Upper lobe of left lung (tissue), 4 donors: Measurements from ENCODE around the gene NDUFB7.

ENCODE experiments used
- CTCF ChIP-seq, 6 experiments: fragments of 450-650 bp in 4 of 6; fragments of 200-600 bp in 2 of 6; sonication (generic) in 2 of 6; IDR thresholded peaks; one replicate each; pipeline ENCODE4 v1.5.1; 2016 to 2019; ENCODE audit warnings: antibody characterized with exemption in 6 of 6
- POLR2A ChIP-seq, 4 donors: fragments of 450-650 bp; IDR thresholded peaks; one replicate each; pipeline ENCODE4 v1.5.1; 2016 to 2017; ENCODE audit warnings: antibody characterized with exemption in 4 of 4, mild to moderate bottlenecking in 2 of 4

DNA sequence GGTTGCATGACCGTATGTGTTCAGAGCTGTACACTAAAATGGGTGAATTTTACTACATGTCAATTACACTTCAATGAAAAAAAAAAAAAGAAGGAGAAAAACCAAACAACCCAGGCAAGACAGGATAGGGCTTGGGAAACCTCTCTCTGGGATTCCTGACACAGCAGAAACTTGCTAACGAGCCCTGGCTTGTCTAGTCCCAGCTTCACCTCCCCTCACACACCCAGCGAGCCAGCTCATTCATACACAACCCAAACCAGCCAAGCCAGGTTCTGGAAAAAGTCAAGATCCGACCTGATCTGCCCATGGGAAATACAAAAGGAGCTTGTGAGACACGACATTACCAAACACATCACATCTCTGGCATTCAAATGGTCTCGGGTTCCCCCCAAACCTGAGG is 46.1 kb downstream of the NDUFB7 start:
- TF ChIP-seq CTCF (IDR thresholded peaks at IDR 0.05) (no peak), POLR2A (IDR thresholded peaks at IDR 0.05) (no peak)
